Adipocyte (in vitro differentiated cells): Measurements from ENCODE around the gene ADAMTS7.
"Not testable (repeated sequence)": the region's sequence is repeated elsewhere in the genome, so short reads cannot be mapped to it uniquely, and the experiment has no call there.

Experiments
- DNase-seq: peaks from one replicate; pipeline ENCODE4 v3.0.0-alpha.2; 2015; ENCODE audit warnings: low read depth
- H3K27me3 ChIP-seq: replicated peaks from 2 replicates; pipeline ENCODE4 v1.7.0; 2013; ENCODE audit warnings: mild to moderate bottlenecking, low read length, moderate library complexity; ENCODE audit not compliant: control insufficient read depth, insufficient read depth
- H3K36me3 ChIP-seq: 2 replicates; pipeline ENCODE4 v1.7.0; 2013; ENCODE audit warnings: low read length, mild to moderate bottlenecking, moderate library complexity; ENCODE audit not compliant: control insufficient read depth, insufficient read depth, severe bottlenecking
- H3K4me1 ChIP-seq: 2 replicates; pipeline ENCODE4 v1.7.0; 2013; ENCODE audit warnings: mild to moderate bottlenecking, low read length, moderate library complexity; ENCODE audit not compliant: control insufficient read depth, insufficient read depth
- H3K4me3 ChIP-seq: 2 replicates; pipeline ENCODE4 v1.7.0; 2013; ENCODE audit warnings: mild to moderate bottlenecking, low read length, moderate library complexity
- H3K9ac ChIP-seq: 2 replicates; pipeline ENCODE4 v1.7.0; 2013; ENCODE audit warnings: mild to moderate bottlenecking, low read length, moderate library complexity
- H3K9me3 ChIP-seq: 2 replicates; pipeline ENCODE4 v1.7.0; 2013; ENCODE audit warnings: mild to moderate bottlenecking, low read length, moderate library complexity; ENCODE audit not compliant: control insufficient read depth

The ADAMTS7 gene

DNA sequence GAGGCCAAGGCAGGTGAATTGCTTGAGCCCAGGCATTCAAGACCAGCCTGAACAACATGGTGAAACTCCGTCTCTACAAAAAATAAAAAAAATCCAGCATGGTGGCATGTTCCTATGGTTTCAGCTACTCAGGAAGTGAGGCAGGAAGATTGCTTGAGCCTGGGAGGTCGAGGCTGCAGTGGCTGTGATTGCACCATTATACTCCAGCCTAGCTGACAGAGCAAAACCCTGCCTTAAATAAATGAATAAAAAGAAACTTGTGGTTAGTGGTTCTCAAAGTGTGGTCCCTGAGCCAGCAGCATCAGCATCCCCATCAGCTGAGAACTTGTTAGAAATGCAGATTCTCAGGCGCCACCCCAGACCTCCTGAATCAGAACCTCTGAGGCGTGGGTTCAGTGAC lies 69.6 kb downstream of the ADAMTS7 start:
- not testable (repeated sequence) for H3K9me3 ChIP-seq, H3K27me3 ChIP-seq, H3K9ac ChIP-seq, H3K4me3 ChIP-seq, H3K4me1 ChIP-seq, DNase-seq, H3K36me3 ChIP-seq

DNA sequence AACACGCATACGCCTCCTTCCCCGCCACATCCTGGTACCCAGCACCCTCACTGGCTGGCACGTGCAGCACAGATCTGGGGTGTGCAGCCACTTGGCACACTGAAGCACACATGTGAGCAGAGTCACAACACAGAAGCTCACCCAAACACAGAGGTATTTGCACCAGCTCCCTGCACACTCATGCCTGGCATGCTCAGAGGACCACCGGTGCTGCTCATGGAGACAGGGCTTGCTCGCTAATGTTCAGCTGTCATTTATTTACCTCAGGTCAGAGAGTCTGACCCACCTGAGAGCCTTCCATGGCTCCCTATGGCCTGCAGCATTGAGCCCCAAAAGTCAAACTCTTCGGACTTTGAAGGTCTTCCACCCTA lies 70.4 kb downstream of the ADAMTS7 start:
- DNase-seq = no peak
- Histone ChIP-seq H3K4me3 (no peak overlapping the region), H3K9me3 (no peaks in the 10 kb centered on the region), H3K27me3 (peaks cover 7% of the 10 kb centered on the region), H3K4me1 (no peaks in the 10 kb centered on the region), H3K9ac (no peak overlapping the region), H3K36me3 (no peaks in the 10 kb centered on the region)

DNA sequence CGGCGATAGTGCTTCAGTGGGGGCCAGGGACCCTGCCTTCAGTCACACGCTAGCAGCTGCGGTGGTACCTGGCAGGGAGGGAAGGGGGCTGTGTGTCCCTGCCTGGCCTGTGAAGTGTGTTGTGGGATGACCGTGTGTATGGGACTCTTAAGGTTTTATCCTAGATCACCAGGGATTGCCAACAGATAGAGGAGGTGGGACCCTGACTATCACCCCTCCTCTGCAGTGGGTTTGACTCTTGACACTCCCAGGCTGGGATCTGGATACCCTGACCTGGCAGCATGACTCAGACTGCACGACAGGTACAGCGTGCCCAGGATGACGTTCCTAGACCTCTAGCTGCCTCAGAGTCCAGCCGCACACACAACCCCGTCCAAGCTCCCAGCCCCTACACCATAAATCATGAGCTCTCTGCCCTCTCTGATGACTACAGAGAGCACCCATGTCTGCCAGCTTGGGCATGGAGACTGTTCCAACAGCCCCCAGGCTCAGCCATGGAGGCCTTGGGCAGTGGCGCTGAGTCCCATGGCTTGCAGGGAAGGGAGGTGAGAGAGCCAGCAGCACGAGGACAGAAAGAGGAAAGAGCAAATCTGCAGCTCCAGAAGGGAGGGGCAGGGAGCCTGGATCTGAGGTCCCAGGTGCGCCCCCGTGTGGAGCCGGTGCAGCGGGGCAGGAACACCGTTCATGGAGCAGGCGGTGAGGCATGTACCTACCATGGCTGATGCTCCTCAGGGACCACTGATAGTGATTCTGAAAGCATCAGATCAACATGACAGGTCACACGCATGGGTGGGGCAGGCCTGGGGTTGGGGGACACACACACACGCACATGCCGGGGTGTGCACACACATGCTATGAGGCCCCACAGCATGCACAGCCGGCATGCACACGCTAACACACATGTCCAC lies 71.0 kb downstream of the ADAMTS7 start:
- Histone ChIP-seq H3K36me3 (no peaks in the 10 kb centered on the region), H3K4me3 (no peak overlapping the region), H3K27me3 (peaks cover 11% of the 10 kb centered on the region), H3K4me1 (no peaks in the 10 kb centered on the region), H3K9ac (no peak overlapping the region), H3K9me3 (no peaks in the 10 kb centered on the region)
- peak; percentile 60 for DNase-seq

DNA sequence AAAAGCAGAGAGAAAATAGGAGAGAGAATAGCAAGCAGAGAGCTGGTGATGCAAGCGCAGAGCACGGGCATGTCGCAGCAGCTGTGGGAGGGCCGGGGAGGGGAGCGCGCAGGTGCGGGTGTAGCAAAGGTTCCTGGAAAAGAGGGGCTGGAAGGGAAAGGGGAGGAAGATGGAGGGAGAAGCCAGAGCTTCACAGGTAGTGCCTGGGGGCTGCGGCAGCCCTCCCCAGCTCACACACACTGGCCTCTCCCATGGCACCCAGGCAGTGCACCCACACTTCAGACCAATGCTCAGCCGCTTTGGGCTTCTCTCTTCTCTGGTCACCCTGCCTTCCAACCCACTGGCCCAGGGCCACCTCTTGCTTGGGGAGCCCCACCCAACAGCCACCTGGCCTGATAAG lies 72.1 kb downstream of the ADAMTS7 start:
- Histone ChIP-seq H3K9ac (no peak overlapping the region), H3K36me3 (no peaks in the 10 kb centered on the region), H3K4me3 (no peak overlapping the region), H3K9me3 (no peaks in the 10 kb centered on the region), H3K4me1 (no peaks in the 10 kb centered on the region), H3K27me3 (peaks cover 15% of the 10 kb centered on the region)
- DNase-seq = no peak

DNA sequence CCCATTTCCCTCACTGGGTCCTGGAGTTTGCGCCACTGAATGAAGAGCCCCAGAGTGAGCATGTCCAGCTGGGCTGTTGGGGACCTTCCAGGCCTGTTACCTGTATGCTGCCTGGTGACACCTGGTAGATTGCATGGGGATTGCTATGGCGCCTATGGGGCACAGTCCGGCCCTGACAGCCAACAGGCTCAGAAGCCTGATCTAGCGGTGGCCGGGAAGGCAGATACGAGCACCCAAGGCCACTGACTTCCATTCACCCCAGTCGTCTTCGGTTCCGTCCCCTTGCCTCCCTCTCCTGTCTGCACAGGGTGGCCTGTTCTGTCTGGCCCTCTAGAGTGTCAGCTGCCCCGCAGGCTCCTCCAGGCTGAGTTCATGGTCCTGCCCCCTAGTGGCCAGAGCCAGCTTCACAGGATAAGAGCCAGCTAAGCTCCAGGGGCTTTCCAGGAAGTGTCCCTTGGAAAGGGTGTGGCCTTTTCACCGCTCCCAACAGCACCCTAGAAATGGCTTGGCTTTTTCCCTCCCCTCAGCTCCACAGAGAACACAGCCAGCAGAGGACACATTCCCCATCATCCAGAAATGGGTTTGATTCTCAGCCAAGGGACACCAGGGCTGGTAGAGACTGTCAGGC lies 73.2 kb downstream of the ADAMTS7 start:
- H3K36me3 ChIP-seq, H3K9me3 ChIP-seq, H3K9ac ChIP-seq, H3K4me3 ChIP-seq, H3K4me1 ChIP-seq: not testable (repeated sequence)
- DNase-seq = peak; percentile 29
- peaks cover 15% of the 10 kb centered on the region for H3K27me3 ChIP-seq

DNA sequence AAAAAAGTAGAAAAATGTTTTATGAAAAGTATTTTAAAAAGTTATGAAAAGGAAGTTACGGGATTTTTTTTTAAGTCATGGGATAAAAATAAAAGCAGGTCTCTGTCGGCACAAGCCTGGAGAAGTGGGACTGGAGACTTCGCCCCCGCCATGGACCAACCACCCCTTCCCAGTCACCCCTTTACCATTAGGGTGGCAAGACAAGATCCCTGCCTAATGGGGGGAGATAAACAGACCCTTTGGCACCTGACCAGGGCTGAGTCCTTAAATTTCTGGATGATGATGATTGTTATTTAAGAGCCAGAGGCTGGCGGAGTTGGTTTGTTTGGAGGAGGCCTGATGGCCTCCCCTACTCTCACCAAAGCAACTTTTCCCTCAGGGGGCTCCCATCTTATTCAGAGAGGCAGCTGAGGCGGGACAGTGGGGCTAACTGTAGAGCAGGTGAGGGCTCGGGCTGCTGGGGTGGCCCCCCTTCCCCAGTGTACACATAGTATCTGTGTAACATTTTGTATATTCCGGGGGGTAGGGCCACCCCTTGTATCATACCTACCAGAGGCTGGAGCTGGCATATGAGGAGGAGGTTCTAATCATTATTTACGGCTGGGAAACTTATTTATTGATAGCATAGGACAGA lies 74.0 kb downstream of the ADAMTS7 start:
- Histone ChIP-seq H3K9me3 (no peaks in the 10 kb centered on the region), H3K27me3 (peaks cover 20% of the 10 kb centered on the region), H3K36me3 (no peaks in the 10 kb centered on the region), H3K9ac (no peak overlapping the region), H3K4me3 (no peak overlapping the region), H3K4me1 (no peaks in the 10 kb centered on the region)
- DNase-seq = no peak

DNA sequence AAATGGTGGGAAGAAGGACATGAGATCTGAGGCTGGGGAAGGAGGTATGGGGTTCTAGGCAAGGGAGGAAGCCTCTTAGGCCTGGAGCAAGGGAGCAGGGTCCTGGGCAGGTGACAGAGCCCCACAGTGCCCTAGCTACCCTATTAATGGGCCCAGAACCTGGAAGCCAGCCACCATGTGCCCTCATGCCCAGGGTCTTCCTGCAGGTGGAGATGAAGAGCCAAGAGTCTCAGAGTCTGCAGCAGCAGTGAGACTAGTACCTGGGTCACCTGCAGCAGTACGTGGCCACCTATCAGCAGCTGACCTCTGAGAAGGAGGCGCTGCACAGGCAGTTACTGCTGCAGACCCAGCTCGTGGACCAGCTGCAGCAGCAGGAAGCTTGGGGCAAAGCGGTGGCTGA lies 75.0 kb downstream of the ADAMTS7 start:
- peaks cover 20% of the 10 kb centered on the region for H3K27me3 ChIP-seq
- DNase-seq, H3K9me3 ChIP-seq, H3K4me1 ChIP-seq, H3K9ac ChIP-seq, H3K4me3 ChIP-seq, H3K36me3 ChIP-seq: not testable (repeated sequence)

DNA sequence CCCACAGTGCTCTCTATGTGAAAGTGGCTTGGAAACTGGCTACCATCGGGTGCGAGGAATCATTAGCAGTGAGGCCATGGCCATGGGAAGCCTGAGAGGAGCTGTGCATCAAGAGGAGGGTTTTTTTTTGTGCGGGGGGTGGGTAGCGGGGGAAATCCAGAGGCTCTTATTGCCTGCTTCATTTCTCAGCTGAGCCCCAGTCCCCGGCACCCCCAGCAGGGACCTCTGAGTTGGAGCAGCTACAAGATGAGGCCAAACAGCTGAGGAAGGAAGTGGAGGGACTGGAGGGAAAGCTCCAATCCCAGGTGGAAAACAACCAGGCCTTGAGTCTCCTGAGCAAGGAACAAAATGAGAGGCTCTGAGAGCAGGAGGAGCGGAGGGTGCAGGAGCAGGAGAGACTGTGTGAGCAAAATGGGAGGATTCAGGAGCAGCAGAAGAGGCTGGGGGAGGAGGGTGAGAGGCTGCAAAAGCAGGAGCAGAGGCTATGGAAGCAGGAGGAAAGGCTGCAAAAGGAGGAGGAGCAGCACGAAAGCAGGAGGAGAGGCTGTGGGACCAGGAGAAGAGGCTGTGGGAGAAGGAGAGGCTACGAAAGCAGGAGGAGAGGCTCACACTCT lies 76.7 kb downstream of the ADAMTS7 start:
- DNase-seq = no peak
- H3K4me3 ChIP-seq = no peak overlapping the region
- no peak overlapping the region for H3K9ac ChIP-seq
- peaks cover 17% of the 10 kb centered on the region for H3K27me3 ChIP-seq
- H3K4me1 ChIP-seq = no peaks in the 10 kb centered on the region
- H3K36me3 ChIP-seq = no peaks in the 10 kb centered on the region
- no peaks in the 10 kb centered on the region for H3K9me3 ChIP-seq

DNA sequence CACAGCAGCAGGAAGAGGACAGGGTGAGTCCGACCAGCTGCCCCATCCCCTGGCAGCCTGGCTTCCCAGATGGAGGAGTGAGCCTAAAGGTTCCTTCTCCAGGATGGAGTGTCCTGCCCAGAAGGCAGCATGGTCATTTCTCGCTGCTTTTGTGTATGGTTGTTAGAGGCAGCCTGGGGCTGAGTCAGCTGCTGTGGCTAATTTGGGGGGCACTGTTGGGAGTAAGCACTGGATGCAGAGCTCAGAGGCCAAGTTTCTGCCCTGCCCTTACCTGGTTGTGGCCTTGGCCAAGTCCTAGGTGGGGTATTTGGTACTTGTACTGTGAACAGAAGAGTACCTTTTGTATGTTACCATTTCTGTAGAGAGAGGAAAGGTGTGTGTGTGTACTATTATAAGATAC lies 78.6 kb downstream of the ADAMTS7 start:
- Histone ChIP-seq H3K36me3 (no peaks in the 10 kb centered on the region), H3K9ac (no peak overlapping the region), H3K4me1 (no peaks in the 10 kb centered on the region), H3K4me3 (no peak overlapping the region), H3K9me3 (no peaks in the 10 kb centered on the region), H3K27me3 (peaks cover 16% of the 10 kb centered on the region)
- no peak for DNase-seq

DNA sequence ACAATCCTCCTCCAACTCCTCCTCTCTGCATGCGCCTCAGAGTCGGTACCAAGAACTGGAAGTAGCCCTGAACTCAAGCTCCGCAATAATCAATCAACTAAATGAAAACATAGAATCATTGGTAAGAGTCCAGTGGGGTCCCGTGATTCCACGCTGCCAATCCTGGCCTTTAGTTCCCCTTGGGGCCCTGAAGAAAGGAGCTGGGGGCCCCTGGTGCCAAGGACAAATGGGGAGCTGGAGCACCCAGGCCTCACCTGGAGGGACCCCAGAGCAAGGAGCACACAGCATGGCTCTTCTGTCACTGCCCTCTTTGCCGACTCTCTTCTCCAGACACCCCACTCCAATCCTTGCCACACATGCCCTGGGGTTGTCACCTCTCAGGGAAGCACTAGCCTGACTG lies 80.3 kb downstream of the ADAMTS7 start:
- Histone ChIP-seq H3K9ac (no peak overlapping the region), H3K27me3 (peaks cover 21% of the 10 kb centered on the region), H3K4me3 (no peak overlapping the region), H3K36me3 (no peaks in the 10 kb centered on the region), H3K4me1 (no peaks in the 10 kb centered on the region), H3K9me3 (no peaks in the 10 kb centered on the region)
- DNase-seq = no peak

DNA sequence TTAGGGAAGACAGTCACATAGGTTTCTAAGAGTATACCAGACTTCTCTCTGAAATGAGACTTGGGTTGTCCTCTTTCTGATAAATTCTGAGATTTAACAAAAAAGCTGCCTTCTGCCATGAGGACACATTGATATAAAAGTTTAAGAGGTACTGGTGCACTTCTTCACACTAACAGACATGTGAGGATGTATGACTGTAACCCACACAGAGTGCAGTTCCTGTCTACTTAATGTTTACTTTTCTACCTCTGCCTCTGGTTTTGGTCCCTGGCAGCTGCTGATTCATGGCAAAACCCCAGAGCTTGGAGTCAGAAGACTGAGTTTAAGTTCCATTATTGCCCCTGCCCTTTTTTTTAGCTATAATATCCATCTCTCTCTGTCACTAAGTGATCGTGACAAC lies 82.8 kb downstream of the ADAMTS7 start:
- not testable (repeated sequence) for H3K9ac ChIP-seq, H3K36me3 ChIP-seq, H3K4me3 ChIP-seq, DNase-seq, H3K4me1 ChIP-seq, H3K9me3 ChIP-seq
- peaks cover 13% of the 10 kb centered on the region for H3K27me3 ChIP-seq
